Hepatocyte (in vitro differentiated cells): ENCODE results near the gene CIZ1.

Experiments used
- EZH2 ChIP-seq: fragments of 200-600 bp; sonication (generic); IDR thresholded peaks from 2 replicates; pipeline ENCODE4 v1.6.1; 2016; ENCODE audit warnings: antibody characterized with exemption, mild to moderate bottlenecking, borderline replicate concordance
- TF ChIP-seq, protein P1 (sequence below): fragments of 200-600 bp; sonication (generic); IDR thresholded peaks from 2 replicates; pipeline ENCODE4 v1.5.1; 2016; ENCODE audit warnings: antibody characterized with exemption, mild to moderate bottlenecking; ENCODE audit not compliant: poor library complexity

DNA sequence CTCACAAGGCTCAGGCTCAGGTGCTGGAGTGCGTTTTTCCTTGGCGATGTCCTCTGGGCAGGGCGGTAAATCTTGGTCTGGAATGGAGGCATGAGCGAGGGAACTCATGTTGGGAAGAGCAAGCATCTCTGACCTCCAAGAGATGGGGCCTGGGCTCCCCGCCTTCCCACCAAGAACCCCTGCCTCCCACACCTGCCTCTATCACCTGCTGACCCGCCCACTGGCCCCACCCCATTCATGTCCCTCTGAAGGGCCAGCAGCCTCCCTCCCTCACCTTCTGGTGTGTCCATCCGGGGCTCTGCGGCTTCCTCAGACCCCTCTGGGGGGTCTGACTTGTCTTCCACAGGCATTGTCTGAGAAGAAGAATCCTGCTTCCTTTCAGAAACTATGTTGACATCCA, 10.9 kb downstream of the CIZ1 start:
- TF ChIP-seq, protein P1, sequence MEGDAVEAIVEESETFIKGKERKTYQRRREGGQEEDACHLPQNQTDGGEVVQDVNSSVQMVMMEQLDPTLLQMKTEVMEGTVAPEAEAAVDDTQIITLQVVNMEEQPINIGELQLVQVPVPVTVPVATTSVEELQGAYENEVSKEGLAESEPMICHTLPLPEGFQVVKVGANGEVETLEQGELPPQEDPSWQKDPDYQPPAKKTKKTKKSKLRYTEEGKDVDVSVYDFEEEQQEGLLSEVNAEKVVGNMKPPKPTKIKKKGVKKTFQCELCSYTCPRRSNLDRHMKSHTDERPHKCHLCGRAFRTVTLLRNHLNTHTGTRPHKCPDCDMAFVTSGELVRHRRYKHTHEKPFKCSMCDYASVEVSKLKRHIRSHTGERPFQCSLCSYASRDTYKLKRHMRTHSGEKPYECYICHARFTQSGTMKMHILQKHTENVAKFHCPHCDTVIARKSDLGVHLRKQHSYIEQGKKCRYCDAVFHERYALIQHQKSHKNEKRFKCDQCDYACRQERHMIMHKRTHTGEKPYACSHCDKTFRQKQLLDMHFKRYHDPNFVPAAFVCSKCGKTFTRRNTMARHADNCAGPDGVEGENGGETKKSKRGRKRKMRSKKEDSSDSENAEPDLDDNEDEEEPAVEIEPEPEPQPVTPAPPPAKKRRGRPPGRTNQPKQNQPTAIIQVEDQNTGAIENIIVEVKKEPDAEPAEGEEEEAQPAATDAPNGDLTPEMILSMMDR, result no peak
- TF ChIP-seq EZH2, result no peak
